Liver (tissue), 3 donors: ENCODE data around the gene ZDHHC6.

Source experiments
- CTCF ChIP-seq: fragments of 150-350 bp; IDR thresholded peaks from 2 replicates; pipeline ENCODE4 v1.5.1; 2017; ENCODE audit warnings: improper control_type of control experiment, low read depth, low read length; ENCODE audit not compliant: missing input control
- MAX ChIP-seq: IDR thresholded peaks from 2 replicates; pipeline ENCODE4 v1.6.1; 2016; ENCODE audit warnings: antibody characterized with exemption
- NR2F2 ChIP-seq: IDR thresholded peaks from 2 replicates; pipeline ENCODE4 v1.6.1; 2016; ENCODE audit warnings: antibody characterized with exemption
- RXRA ChIP-seq, 2 donors: IDR thresholded peaks; 2 replicates each; pipeline ENCODE4 v1.6.1; 2017 to 2018; ENCODE audit warnings: antibody characterized with exemption in 2 of 2, mild to moderate bottlenecking in 1 of 2
- TF ChIP-seq, protein P1 (sequence below): IDR thresholded peaks from 2 replicates; pipeline ENCODE4 v1.6.1; 2016; ENCODE audit warnings: antibody characterized with exemption, mild to moderate bottlenecking
- donor health status: healthy.
- donor health status: healthy.

GRCh38 chr10:112382515-112383235 is 64.0 kb downstream of the ZDHHC6 start:
- TF ChIP-seq CTCF = no peak
- TF ChIP-seq, protein P1, sequence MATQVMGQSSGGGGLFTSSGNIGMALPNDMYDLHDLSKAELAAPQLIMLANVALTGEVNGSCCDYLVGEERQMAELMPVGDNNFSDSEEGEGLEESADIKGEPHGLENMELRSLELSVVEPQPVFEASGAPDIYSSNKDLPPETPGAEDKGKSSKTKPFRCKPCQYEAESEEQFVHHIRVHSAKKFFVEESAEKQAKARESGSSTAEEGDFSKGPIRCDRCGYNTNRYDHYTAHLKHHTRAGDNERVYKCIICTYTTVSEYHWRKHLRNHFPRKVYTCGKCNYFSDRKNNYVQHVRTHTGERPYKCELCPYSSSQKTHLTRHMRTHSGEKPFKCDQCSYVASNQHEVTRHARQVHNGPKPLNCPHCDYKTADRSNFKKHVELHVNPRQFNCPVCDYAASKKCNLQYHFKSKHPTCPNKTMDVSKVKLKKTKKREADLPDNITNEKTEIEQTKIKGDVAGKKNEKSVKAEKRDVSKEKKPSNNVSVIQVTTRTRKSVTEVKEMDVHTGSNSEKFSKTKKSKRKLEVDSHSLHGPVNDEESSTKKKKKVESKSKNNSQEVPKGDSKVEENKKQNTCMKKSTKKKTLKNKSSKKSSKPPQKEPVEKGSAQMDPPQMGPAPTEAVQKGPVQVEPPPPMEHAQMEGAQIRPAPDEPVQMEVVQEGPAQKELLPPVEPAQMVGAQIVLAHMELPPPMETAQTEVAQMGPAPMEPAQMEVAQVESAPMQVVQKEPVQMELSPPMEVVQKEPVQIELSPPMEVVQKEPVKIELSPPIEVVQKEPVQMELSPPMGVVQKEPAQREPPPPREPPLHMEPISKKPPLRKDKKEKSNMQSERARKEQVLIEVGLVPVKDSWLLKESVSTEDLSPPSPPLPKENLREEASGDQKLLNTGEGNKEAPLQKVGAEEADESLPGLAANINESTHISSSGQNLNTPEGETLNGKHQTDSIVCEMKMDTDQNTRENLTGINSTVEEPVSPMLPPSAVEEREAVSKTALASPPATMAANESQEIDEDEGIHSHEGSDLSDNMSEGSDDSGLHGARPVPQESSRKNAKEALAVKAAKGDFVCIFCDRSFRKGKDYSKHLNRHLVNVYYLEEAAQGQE = no peak
- no peak for TF ChIP-seq MAX
- no peak for TF ChIP-seq NR2F2
- TF ChIP-seq RXRA (IDR thresholded peaks at IDR 0.05) = no peak
